K562 (cell line): Measurements from ENCODE around the gene C4orf51. TPM values are rescaled to one million over a fixed set of nuclear protein-coding genes. Genes with fewer than 3 reads are reported as not detected.
A peak's percentile ranks its signal among the peaks of the same experiment; 100 is the strongest.

Experiments
- ATAC-seq: fragments of 200-7000 bp; cut with Tn5 transposase; 3 replicates; pipeline ENCODE4 v1.9.1; 2020; ENCODE audit warnings: moderate library complexity
- BruUV-seq: library from RNA; stranded (reverse); fragments of 400-500 nt; replicated peaks from 2 replicates; lab custom pipeline; 2021; lab: Mats Ljungman, UMichigan
- CTCF ChIA-PET: fragments of 300-600 bp; formaldehyde crosslinking; extraction: SDS; loops from one replicate; lab custom pipeline; 2021; ENCODE audit warnings: low intra/inter-chr PET ratio; lab: Yijun Ruan, JAX
- POLR2A ChIA-PET: fragments of 300-600, 350-650 bp; sonication (Branson Sonifier 250); formaldehyde crosslinking; extraction: SDS; loops from one replicate; lab custom pipeline; 2021; ENCODE audit warnings: antibody characterized with exemption, inconsistent platforms; lab: Yijun Ruan, JAX
- DNase-seq, 4 experiments: peaks; one replicate each; pipeline versions ENCODE4 v3.0.0 to v3.0.0-alpha.2; 2011 to 2018; ENCODE audit warnings: low spot score in 3 of 4, mixed read lengths in 3 of 4; ENCODE audit errors: extremely low read depth in 1 of 4
- FAIRE-seq: peaks from 2 replicates; lab custom pipeline; 2011; peaks lifted over from hg19 to GRCh38; lab: Jason Lieb, UNC
- H2AFZ ChIP-seq: 2 replicates; pipeline ENCODE4 v1.6.0; 2011; ENCODE audit warnings: low read depth, low read length, control low read depth, inconsistent platforms
- H3K27ac ChIP-seq: fragments of 200-600 bp; 3 replicates; pipeline ENCODE4 v1.8.0; 2011; ENCODE audit warnings: low read depth, mild to moderate bottlenecking, control low read depth, inconsistent platforms, low read length, moderate library complexity, mixed read lengths; ENCODE audit errors: extremely low read depth
- H3K27me3 ChIP-seq, 2 experiments: fragments of 300-600 bp in 1 of 2; 2 replicates in 1 of 2; 3 replicates in 1 of 2; pipeline versions ENCODE4 v1.6.0 to v1.8.0; 2011; ENCODE audit warnings: inconsistent platforms in 2 of 2, low read length in 2 of 2, mild to moderate bottlenecking in 1 of 2, mixed read lengths in 1 of 2, moderate library complexity in 1 of 2; ENCODE audit not compliant: control insufficient read depth in 2 of 2, insufficient read depth in 2 of 2
- H3K36me3 ChIP-seq: fragments of 300-600 bp; 3 replicates; pipeline ENCODE4 v1.8.0; 2011; ENCODE audit warnings: mild to moderate bottlenecking, low read length, inconsistent platforms; ENCODE audit not compliant: control insufficient read depth, insufficient read depth
- H3K4me1 ChIP-seq, 2 experiments: fragments of 200-600 bp in 1 of 2; replicated peaks in 1 of 2; 2 replicates in 1 of 2; 3 replicates in 1 of 2; pipeline versions ENCODE4 v1.5.1 to v1.8.0; 2011; ENCODE audit warnings: inconsistent platforms in 2 of 2, low read length in 2 of 2, mild to moderate bottlenecking in 1 of 2, mixed read lengths in 1 of 2, moderate library complexity in 1 of 2; ENCODE audit not compliant: control insufficient read depth in 2 of 2, insufficient read depth in 2 of 2
- H3K4me2 ChIP-seq: 2 replicates; pipeline ENCODE4 v1.6.1; 2011; ENCODE audit warnings: low read length, control low read depth, inconsistent platforms, mixed read lengths; ENCODE audit not compliant: insufficient read depth
- H3K4me3 ChIP-seq: fragments of 200-600 bp; sonication (generic), shearing (Covaris generic); 2 replicates; pipeline ENCODE4 v1.5.1; 2016; ENCODE audit warnings: control low read depth, inconsistent platforms
- H3K79me2 ChIP-seq: fragments of 200-600 bp; 3 replicates; pipeline ENCODE4 v1.8.0; 2011; ENCODE audit warnings: low read length, inconsistent platforms; ENCODE audit not compliant: control insufficient read depth, insufficient read depth
- H3K9ac ChIP-seq, 2 experiments: 2 replicates each; pipeline versions ENCODE4 v1.6.0 to v1.6.1; 2011; ENCODE audit warnings: low read depth in 2 of 2, low read length in 2 of 2, control low read depth in 1 of 2, inconsistent platforms in 1 of 2, mild to moderate bottlenecking in 1 of 2, mixed read lengths in 1 of 2; ENCODE audit not compliant: insufficient read depth in 1 of 2
- H3K9me1 ChIP-seq: one replicate; pipeline ENCODE4 v1.6.0; 2011; ENCODE audit warnings: inconsistent platforms, mild to moderate bottlenecking, low read length, moderate library complexity; ENCODE audit not compliant: control insufficient read depth, insufficient read depth
- H3K9me3 ChIP-seq: replicated peaks from 2 replicates; pipeline ENCODE4 v1.5.1; 2011; ENCODE audit warnings: low read depth, low read length, inconsistent platforms; ENCODE audit not compliant: control insufficient read depth, insufficient read depth
- H4K20me1 ChIP-seq: replicated peaks from 2 replicates; pipeline ENCODE4 v1.6.1; 2011; ENCODE audit warnings: low read length, inconsistent platforms, mixed read lengths; ENCODE audit not compliant: control insufficient read depth, insufficient read depth
- ATF3 ChIP-seq, 2 experiments: fragments of 450-650 bp in 1 of 2; sonication (generic) in 1 of 2; formaldehyde crosslinking in 1 of 2; IDR thresholded peaks in 1 of 2; conservative IDR thresholded peaks in 1 of 2; 2 replicates each; pipeline versions ENCODE4 v1.6.1 to v1.8.1; 2016 to 2023; ENCODE audit warnings: mild to moderate bottlenecking in 2 of 2, moderate library complexity in 2 of 2, inconsistent platforms in 1 of 2, missing genetic modification reagents in 1 of 2
- CEBPG ChIP-seq, 3 experiments: fragments of 200-800 bp in 1 of 3; sonication (Bioruptor generic) in 1 of 3; sonication (generic) in 1 of 3; formaldehyde crosslinking in 1 of 3; IDR thresholded peaks in 2 of 3; conservative IDR thresholded peaks in 1 of 3; 2 replicates each; pipeline versions ENCODE4 v1.6.1 to v1.8.0; 2016 to 2022; ENCODE audit warnings: missing compliant biosample characterization in 2 of 3, missing genetic modification characterization in 2 of 3, mild to moderate bottlenecking in 1 of 3, missing genetic modification reagents in 1 of 3
- EP400 ChIP-seq: fragments of 450-650 bp; IDR thresholded peaks from 2 replicates; pipeline ENCODE4 v1.6.1; 2017; ENCODE audit warnings: antibody characterized with exemption, mild to moderate bottlenecking, moderate library complexity
- JUNB ChIP-seq: fragments of 450-650 bp; formaldehyde crosslinking; conservative IDR thresholded peaks from 2 replicates; pipeline ENCODE4 v1.4.0; 2020; ENCODE audit warnings: mild to moderate bottlenecking
- MCM5 ChIP-seq: fragments of 450-650 bp; IDR thresholded peaks from 2 replicates; pipeline ENCODE4 v1.6.1; 2016; ENCODE audit warnings: low read depth
- PTTG1 ChIP-seq: fragments of 450-650 bp; IDR thresholded peaks from 2 replicates; pipeline ENCODE4 v1.6.1; 2016; ENCODE audit warnings: low read depth, mild to moderate bottlenecking, missing genetic modification characterization, missing compliant biosample characterization
- RBM17 ChIP-seq: fragments of 200-400 bp; formaldehyde crosslinking; IDR thresholded peaks from 2 replicates; pipeline ENCODE4 v1.6.1; 2017; ENCODE audit warnings: low read depth, mild to moderate bottlenecking, low read length, borderline replicate concordance
- RCOR1 ChIP-seq, 2 experiments: IDR thresholded peaks; 2 replicates each; pipeline ENCODE4 v1.6.1; 2012; ENCODE audit warnings: low read depth in 2 of 2, low read length in 2 of 2, borderline replicate concordance in 1 of 2, improper control_type of control experiment in 1 of 2
- WGBS: fragments of 100-300 bp; shearing (Covaris generic); methylation state at CpG from one replicate; pipeline ENCODE4 v1.1.6; 2016; ENCODE audit warnings: low coverage, mixed read lengths; ENCODE audit not compliant: insufficient coverage; ENCODE audit errors: missing lambda C conversion rate; 5-methylcytosine and 5-hydroxymethylcytosine counted together
- in situ Hi-C: fragments of 300-500 bp; cut with MboI; formaldehyde crosslinking; loops from 4 replicates; pipeline ENCODE4 v1.15.0; 2018; ENCODE audit warnings: inconsistent platforms, mixed read lengths
- intact Hi-C: fragments of 100-400 bp; cut with micrococcal nuclease; formaldehyde crosslinking; loops from 2 replicates; pipeline ENCODE4 v1.14.2; 2022
- polyA plus RNA-seq, 8 experiments: library from polyadenylated mRNA; depleted of rRNA in 4 of 8; stranded (reverse) in 5 of 8; unstranded in 3 of 8; fragments of >200 nt; fragmentation: Nextera tagmentation in 2 of 8; fragmentation: Illumina TruSeq in 1 of 8; extraction: Ambion mirVana in 2 of 8; extraction: Trizol in 1 of 8; gene quantifications; 2 replicates each; pipeline versions ENCODE4 v1.2.1 to v1.2.3, GENCODE V29; 2011 to 2014; ENCODE audit warnings: inconsistent platforms in 1 of 8, missing spikeins in 1 of 8
- total RNA-seq, 7 experiments: library from RNA; depleted of rRNA in 6 of 7; stranded (reverse); fragments of >200 nt in 6 of 7; fragmentation: Illumina TruSeq in 2 of 7; extraction: Trizol in 2 of 7; gene quantifications; 2 replicates each; pipeline versions ENCODE4 v1.2.1 to v1.2.3, GENCODE V29; 2011 to 2021; ENCODE audit warnings: low replicate concordance in 1 of 7

C4orf51 gene
- total and polyA plus RNA-seq, 9 of the 15 experiments (the other 6 are each of a cell fraction or from before 2014, with no cell fraction given), result not detected

GRCh38 chr4:145643295-145643694, 36.7 kb upstream of the C4orf51 start:
- Histone ChIP-seq H3K27me3 (no peaks in the 10 kb centered on the region), H3K27ac (no peak overlapping the region), H3K4me1 (no peaks in the 10 kb centered on the region), H3K4me2 (no peak overlapping the region), H3K9ac (no peak overlapping the region), H3K79me2 (no peaks in the 10 kb centered on the region), H3K36me3 (no peaks in the 10 kb centered on the region), H3K9me3 (no peaks in the 10 kb centered on the region), H3K4me3 (no peak overlapping the region), H2AFZ (no peak overlapping the region), H3K9me1 (no peaks in the 10 kb centered on the region), H4K20me1 (no peaks in the 10 kb centered on the region)
- ATAC-seq (no peak), FAIRE-seq (no peak), DNase-seq (no peak)
- peak; percentile 59 for TF ChIP-seq ATF3 (IDR thresholded peaks at IDR 0.05)
- no peak for TF ChIP-seq ATF3 (CRISPR knock-in tag; conservative IDR thresholded peaks at IDR 0.05)
- no peak for TF ChIP-seq JUNB (CRISPR knock-in tag)
- TF ChIP-seq RCOR1 (IDR thresholded peaks at IDR 0.05; ENCODE audit: borderline replicate concordance in 1 of 2, low read depth in 2 of 2, low read length in 2 of 2), result no peak
- TF ChIP-seq CEBPG (CRISPR knock-in tag; IDR thresholded peaks at IDR 0.05), result no peak
- 0 out of 4 replicates have a peak, but pooled peaks of 1 of the 2 experiments have one; percentile 16 for TF ChIP-seq CEBPG (tag; conservative IDR thresholded peaks at IDR 0.05 in 1 of 2, IDR thresholded peaks at IDR 0.05 in 1 of 2)
- no peak for TF ChIP-seq EP400
- no peak for TF ChIP-seq MCM5
- TF ChIP-seq RBM17, result no peak
- TF ChIP-seq PTTG1, result no peak
- ChIA-PET CTCF (no interaction called here), POLR2A (no interaction called here)
- in situ Hi-C loops, result no loop called here
- WGBS, result 5% methylated on average over 1 of the region's 1 CpG
- BruUV-seq, result no TSS peak
- intact Hi-C loops, result no loop called here
